Panc1 (cell line): ENCODE data around the gene ZNF211.

Source experiments
- POLR2AphosphoS5 ChIP-seq: IDR thresholded peaks from 2 replicates; pipeline ENCODE4 v1.6.1; 2012; ENCODE audit warnings: mild to moderate bottlenecking, low read depth, low read length, moderate library complexity
- SIN3A ChIP-seq: IDR thresholded peaks from 2 replicates; pipeline ENCODE4 v1.6.1; 2012; ENCODE audit warnings: low read depth, mild to moderate bottlenecking, low read length, moderate library complexity, borderline replicate concordance; ENCODE audit not compliant: insufficient read depth
- TCF7L2 ChIP-seq: IDR thresholded peaks from 2 replicates; pipeline ENCODE4 v1.6.1; 2011; ENCODE audit warnings: mild to moderate bottlenecking, low read depth, low read length, inconsistent platforms
- TF ChIP-seq, protein P1 (sequence below): fragments of 450-650 bp; IDR thresholded peaks from 2 replicates; pipeline ENCODE4 v1.5.1; 2017; ENCODE audit warnings: mild to moderate bottlenecking
- TF ChIP-seq, protein P2 (sequence below), 2 experiments: IDR thresholded peaks; 2 replicates each; pipeline ENCODE4 v1.6.1; 2011 to 2012; ENCODE audit warnings: low read depth in 2 of 2, control low read depth in 1 of 2, low read length in 1 of 2, mild to moderate bottlenecking in 1 of 2, moderate library complexity in 1 of 2; ENCODE audit not compliant: insufficient read depth in 1 of 2

- TF ChIP-seq, protein P1, sequence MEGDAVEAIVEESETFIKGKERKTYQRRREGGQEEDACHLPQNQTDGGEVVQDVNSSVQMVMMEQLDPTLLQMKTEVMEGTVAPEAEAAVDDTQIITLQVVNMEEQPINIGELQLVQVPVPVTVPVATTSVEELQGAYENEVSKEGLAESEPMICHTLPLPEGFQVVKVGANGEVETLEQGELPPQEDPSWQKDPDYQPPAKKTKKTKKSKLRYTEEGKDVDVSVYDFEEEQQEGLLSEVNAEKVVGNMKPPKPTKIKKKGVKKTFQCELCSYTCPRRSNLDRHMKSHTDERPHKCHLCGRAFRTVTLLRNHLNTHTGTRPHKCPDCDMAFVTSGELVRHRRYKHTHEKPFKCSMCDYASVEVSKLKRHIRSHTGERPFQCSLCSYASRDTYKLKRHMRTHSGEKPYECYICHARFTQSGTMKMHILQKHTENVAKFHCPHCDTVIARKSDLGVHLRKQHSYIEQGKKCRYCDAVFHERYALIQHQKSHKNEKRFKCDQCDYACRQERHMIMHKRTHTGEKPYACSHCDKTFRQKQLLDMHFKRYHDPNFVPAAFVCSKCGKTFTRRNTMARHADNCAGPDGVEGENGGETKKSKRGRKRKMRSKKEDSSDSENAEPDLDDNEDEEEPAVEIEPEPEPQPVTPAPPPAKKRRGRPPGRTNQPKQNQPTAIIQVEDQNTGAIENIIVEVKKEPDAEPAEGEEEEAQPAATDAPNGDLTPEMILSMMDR = no peak
- TF ChIP-seq POLR2AphosphoS5 (peak; percentile 90), TCF7L2 (no peak), SIN3A (peak; percentile 99)
- TF ChIP-seq, protein P2, sequence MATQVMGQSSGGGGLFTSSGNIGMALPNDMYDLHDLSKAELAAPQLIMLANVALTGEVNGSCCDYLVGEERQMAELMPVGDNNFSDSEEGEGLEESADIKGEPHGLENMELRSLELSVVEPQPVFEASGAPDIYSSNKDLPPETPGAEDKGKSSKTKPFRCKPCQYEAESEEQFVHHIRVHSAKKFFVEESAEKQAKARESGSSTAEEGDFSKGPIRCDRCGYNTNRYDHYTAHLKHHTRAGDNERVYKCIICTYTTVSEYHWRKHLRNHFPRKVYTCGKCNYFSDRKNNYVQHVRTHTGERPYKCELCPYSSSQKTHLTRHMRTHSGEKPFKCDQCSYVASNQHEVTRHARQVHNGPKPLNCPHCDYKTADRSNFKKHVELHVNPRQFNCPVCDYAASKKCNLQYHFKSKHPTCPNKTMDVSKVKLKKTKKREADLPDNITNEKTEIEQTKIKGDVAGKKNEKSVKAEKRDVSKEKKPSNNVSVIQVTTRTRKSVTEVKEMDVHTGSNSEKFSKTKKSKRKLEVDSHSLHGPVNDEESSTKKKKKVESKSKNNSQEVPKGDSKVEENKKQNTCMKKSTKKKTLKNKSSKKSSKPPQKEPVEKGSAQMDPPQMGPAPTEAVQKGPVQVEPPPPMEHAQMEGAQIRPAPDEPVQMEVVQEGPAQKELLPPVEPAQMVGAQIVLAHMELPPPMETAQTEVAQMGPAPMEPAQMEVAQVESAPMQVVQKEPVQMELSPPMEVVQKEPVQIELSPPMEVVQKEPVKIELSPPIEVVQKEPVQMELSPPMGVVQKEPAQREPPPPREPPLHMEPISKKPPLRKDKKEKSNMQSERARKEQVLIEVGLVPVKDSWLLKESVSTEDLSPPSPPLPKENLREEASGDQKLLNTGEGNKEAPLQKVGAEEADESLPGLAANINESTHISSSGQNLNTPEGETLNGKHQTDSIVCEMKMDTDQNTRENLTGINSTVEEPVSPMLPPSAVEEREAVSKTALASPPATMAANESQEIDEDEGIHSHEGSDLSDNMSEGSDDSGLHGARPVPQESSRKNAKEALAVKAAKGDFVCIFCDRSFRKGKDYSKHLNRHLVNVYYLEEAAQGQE (IDR thresholded peaks at IDR 0.05; ENCODE audit: insufficient read depth in 1 of 2, low read depth in 2 of 2, low read length in 1 of 2) = no peak
Observed at GRCh38 chr19:57599761-57600383, 33.1 kb upstream of the ZNF211 start, which contains the start of gene ZNF530.
